Frontal cortex (tissue), 4 donors: ENCODE data around the gene PAX8. TPM values are rescaled to one million over a fixed set of nuclear protein-coding genes. Genes with fewer than 3 reads are reported as not detected.

Experiments used
- DNase-seq, 2 donors: peaks; one replicate each; pipeline ENCODE4 v3.0.0; 2012; ENCODE audit warnings: low spot score in 2 of 2
- FAIRE-seq: peaks from 2 replicates; lab custom pipeline; 2012; peaks lifted over from hg19 to GRCh38; lab: Jason Lieb, UNC
- total RNA-seq: library from RNA; depleted of rRNA; stranded (reverse); fragments of >200 nt; gene quantifications from one replicate; pipeline ENCODE4 v1.2.3, GENCODE V29; 2014
- donor health status: control.
- donor health status: control.
- donor health status: control.

PAX8 gene
- total RNA-seq, 1 donor from 2014 or later, result under 0.01 TPM

GRCh38 chr2:113273027-113273551 is 5.6 kb downstream of the PAX8 start:
- no peak for DNase-seq
- FAIRE-seq, result no peak

- no peak for FAIRE-seq
- DNase-seq, result no peak
These were observed 6.2 kb downstream of the PAX8 start for GRCh38 chr2:113272477-113272876.

GRCh38 chr2:113268621-113269360 is 9.9 kb downstream of the PAX8 start:
- DNase-seq (no peak), FAIRE-seq (no peak)

GRCh38 chr2:113266431-113266830 is 12.3 kb downstream of the PAX8 start:
- no peak for FAIRE-seq
- DNase-seq, result no peak

- FAIRE-seq (no peak), DNase-seq (no peak)
These were observed 13.9 kb downstream of the PAX8 start for GRCh38 chr2:113264713-113265403.

- no peak for FAIRE-seq
- DNase-seq, result no peak
These were observed 15.2 kb downstream of the PAX8 start for GRCh38 chr2:113263546-113263945.

GRCh38 chr2:113260991-113261390 is 17.7 kb downstream of the PAX8 start:
- FAIRE-seq (no peak), DNase-seq (no peak)

- DNase-seq (no peak), FAIRE-seq (no peak)
These were observed 20.1 kb downstream of the PAX8 start for GRCh38 chr2:113258471-113259147.

GRCh38 chr2:113257516-113258264 is 21.0 kb downstream of the PAX8 start:
- no peak for FAIRE-seq
- no peak for DNase-seq

GRCh38 chr2:113255140-113256070 is 23.3 kb downstream of the PAX8 start:
- FAIRE-seq, result no peak
- DNase-seq, result no peak

GRCh38 chr2:113253453-113253852 is 25.3 kb downstream of the PAX8 start:
- DNase-seq (no peak), FAIRE-seq (no peak)

- no peak for DNase-seq
- FAIRE-seq, result no peak
These were observed 26.6 kb downstream of the PAX8 start for GRCh38 chr2:113252047-113252590.

- FAIRE-seq, result no peak
- no peak for DNase-seq
These were observed 27.6 kb downstream of the PAX8 start for GRCh38 chr2:113251118-113251517.

- FAIRE-seq (no peak), DNase-seq (peak; percentile 54 to 82)
These were observed 29.5 kb downstream of the PAX8 start for GRCh38 chr2:113248997-113249770.

- no peak for FAIRE-seq
- no peak for DNase-seq
These were observed 32.1 kb downstream of the PAX8 start for GRCh38 chr2:113246606-113247005.

GRCh38 chr2:113245276-113245711 is 33.4 kb downstream of the PAX8 start:
- DNase-seq, result no peak
- no peak for FAIRE-seq

- FAIRE-seq (no peak), DNase-seq (no peak)
These were observed 36.4 kb downstream of the PAX8 start for GRCh38 chr2:113242327-113242726.
